Stimulated activated naive CD4-positive, alpha-beta T cell (primary cell): ENCODE results near the gene HEPHL1.

ENCODE experiments used
- DNase-seq, 6 experiments: peaks; one replicate each; lab custom pipeline; 2025; lab: John Stamatoyannopoulos, UW

The HEPHL1 gene

GRCh38 chr11:94129512-94130297, 108.6 kb downstream of the HEPHL1 start:
- DNase-seq = peak in 4 of 6 experiments; percentile 3 to 35 (median 26)

- no peak for DNase-seq
These were observed 109.3 kb downstream of the HEPHL1 start for GRCh38 chr11:94130298-94131046.

- no peak for DNase-seq
These were observed 110.0 kb downstream of the HEPHL1 start for GRCh38 chr11:94131047-94131717.

- no peak for DNase-seq
These were observed 110.6 kb downstream of the HEPHL1 start for GRCh38 chr11:94131718-94132115.

GRCh38 chr11:94132152-94132558, 111.0 kb downstream of the HEPHL1 start:
- DNase-seq = no peak

GRCh38 chr11:94132823-94133408, 111.8 kb downstream of the HEPHL1 start:
- no peak for DNase-seq

GRCh38 chr11:94133752-94134151, 112.6 kb downstream of the HEPHL1 start:
- DNase-seq = no peak

GRCh38 chr11:94134651-94135512, 113.7 kb downstream of the HEPHL1 start:
- no peak for DNase-seq

GRCh38 chr11:94139416-94139815, 118.3 kb downstream of the HEPHL1 start:
- no peak for DNase-seq

- no peak for DNase-seq
These were observed 119.1 kb downstream of the HEPHL1 start for GRCh38 chr11:94140154-94140655.

- no peak for DNase-seq
These were observed 120.6 kb downstream of the HEPHL1 start for GRCh38 chr11:94141511-94142307.

- DNase-seq = no peak
These were observed 121.4 kb downstream of the HEPHL1 start for GRCh38 chr11:94142308-94143281.

GRCh38 chr11:94144216-94144615, 123.1 kb downstream of the HEPHL1 start:
- DNase-seq = no peak

GRCh38 chr11:94144664-94145063, 123.5 kb downstream of the HEPHL1 start:
- no peak for DNase-seq

GRCh38 chr11:94145431-94145830, 124.3 kb downstream of the HEPHL1 start:
- DNase-seq = no peak

- DNase-seq = no peak
These were observed 124.8 kb downstream of the HEPHL1 start for GRCh38 chr11:94145916-94146315.

- DNase-seq = peak in 1 of 6 experiments; percentile 8
These were observed 126.3 kb downstream of the HEPHL1 start for GRCh38 chr11:94147433-94147845.

GRCh38 chr11:94148189-94148588, 127.0 kb downstream of the HEPHL1 start:
- DNase-seq = no peak

- DNase-seq = no peak
These were observed 128.4 kb downstream of the HEPHL1 start for GRCh38 chr11:94149431-94150017.
